SK-N-SH treated with all-trans-retinoic acid at 6 μM for 48 hours (cell line): ENCODE measurements around the gene LIN9.

Experiments
- ATAC-seq: fragments of 200-7000 bp; cut with Tn5 transposase; 3 replicates; pipeline ENCODE4 v1.9.1; 2020; ENCODE audit warnings: mild to moderate bottlenecking, moderate library complexity
- ARNTL ChIP-seq: fragments of 450-650 bp; formaldehyde crosslinking; IDR thresholded peaks from 2 replicates; pipeline ENCODE4 v1.5.0; 2020; ENCODE audit warnings: low read depth, mild to moderate bottlenecking, moderate library complexity, borderline replicate concordance
- BACH2 ChIP-seq: fragments of 250-450 bp; sonication (Bioruptor Pico); IDR thresholded peaks from 2 replicates; pipeline ENCODE4 v1.9.0; 2021; ENCODE audit warnings: mild to moderate bottlenecking, borderline replicate concordance
- CSDC2 ChIP-seq: fragments of 250-450 bp; sonication (Bioruptor Pico); IDR thresholded peaks from 2 replicates; pipeline ENCODE4 v1.5.0; 2020; ENCODE audit warnings: mild to moderate bottlenecking, moderate library complexity
- ESRRG ChIP-seq: fragments of 250-450 bp; sonication (Bioruptor Pico); IDR thresholded peaks from 2 replicates; pipeline ENCODE4 v1.6.1; 2021; ENCODE audit warnings: mild to moderate bottlenecking
- GLIS3 ChIP-seq: fragments of 250-450 bp; sonication (Bioruptor Pico); IDR thresholded peaks from 2 replicates; pipeline ENCODE4 v1.5.0; 2020; ENCODE audit warnings: mild to moderate bottlenecking, moderate library complexity
- ISL1 ChIP-seq: fragments of 250-450 bp; sonication (Bioruptor Pico); IDR thresholded peaks from 2 replicates; pipeline ENCODE4 v2.1.2; 2022; ENCODE audit warnings: mild to moderate bottlenecking, moderate library complexity
- OSR1 ChIP-seq: fragments of 250-450 bp; sonication (Bioruptor Pico); IDR thresholded peaks from 2 replicates; pipeline ENCODE4 v1.8.0; 2022; ENCODE audit warnings: moderate library complexity, mild to moderate bottlenecking, inconsistent platforms
- PPARA ChIP-seq: fragments of 250-450 bp; sonication (Bioruptor Pico); IDR thresholded peaks from 2 replicates; pipeline ENCODE4 v1.5.0; 2020; ENCODE audit warnings: mild to moderate bottlenecking, borderline replicate concordance
- RARB ChIP-seq: fragments of 250-450 bp; sonication (Bioruptor Pico); IDR thresholded peaks from 2 replicates; pipeline ENCODE4 v1.8.0; 2021; ENCODE audit warnings: mild to moderate bottlenecking, moderate library complexity
- SNAI2 ChIP-seq: fragments of 250-450 bp; sonication (Bioruptor Pico); IDR thresholded peaks from 2 replicates; pipeline ENCODE4 v1.5.0; 2020; ENCODE audit warnings: mild to moderate bottlenecking, moderate library complexity
- TCF4 ChIP-seq: fragments of 250-450 bp; sonication (Bioruptor Pico); IDR thresholded peaks from 2 replicates; pipeline ENCODE4 v1.8.0; 2021; ENCODE audit warnings: mild to moderate bottlenecking, moderate library complexity, borderline replicate concordance
- TOX ChIP-seq: fragments of 250-450 bp; sonication (Bioruptor Pico); IDR thresholded peaks from 2 replicates; pipeline ENCODE4 v1.8.0; 2021; ENCODE audit warnings: mild to moderate bottlenecking, moderate library complexity, borderline replicate concordance
- ZC3H10 ChIP-seq: fragments of 250-450 bp; sonication (Bioruptor Pico); IDR thresholded peaks from 2 replicates; pipeline ENCODE4 v1.5.1; 2021; ENCODE audit warnings: mild to moderate bottlenecking, moderate library complexity
- ZFP3 ChIP-seq: fragments of 250-450 bp; sonication (Bioruptor Pico); IDR thresholded peaks from 2 replicates; pipeline ENCODE4 v1.5.0; 2020; ENCODE audit warnings: mild to moderate bottlenecking, moderate library complexity
- ZFP30 ChIP-seq: fragments of 450-650 bp; formaldehyde crosslinking; IDR thresholded peaks from 2 replicates; pipeline ENCODE4 v1.5.0; 2022; ENCODE audit warnings: mild to moderate bottlenecking, moderate library complexity
- ZNF565 ChIP-seq: fragments of 450-650 bp; formaldehyde crosslinking; conservative IDR thresholded peaks from 2 replicates; pipeline ENCODE4 v1.5.0; 2020; ENCODE audit warnings: low read depth, mild to moderate bottlenecking, moderate library complexity
- ZNF70 ChIP-seq: fragments of 450-650 bp; formaldehyde crosslinking; IDR thresholded peaks from 2 replicates; pipeline ENCODE4 v1.5.0; 2020; ENCODE audit warnings: mild to moderate bottlenecking, moderate library complexity
- ZNF8 ChIP-seq: fragments of 450-650 bp; formaldehyde crosslinking; IDR thresholded peaks from 2 replicates; pipeline ENCODE4 v1.5.0; 2020; ENCODE audit warnings: mild to moderate bottlenecking, moderate library complexity
- TF ChIP-seq, protein P1 (sequence below): fragments of 250-450 bp; sonication (Bioruptor Pico); IDR thresholded peaks from 2 replicates; pipeline ENCODE4 v1.8.0; 2021; ENCODE audit warnings: low read depth, mild to moderate bottlenecking, moderate library complexity, borderline replicate concordance
- TF ChIP-seq, protein P2 (sequence below): fragments of 250-450 bp; sonication (Bioruptor Pico); IDR thresholded peaks from 2 replicates; pipeline ENCODE4 v1.5.1; 2020; ENCODE audit warnings: low read depth, mild to moderate bottlenecking, moderate library complexity
- TF ChIP-seq, protein P3 (sequence below): fragments of 250-450 bp; sonication (Bioruptor Pico); IDR thresholded peaks from 2 replicates; pipeline ENCODE4 v1.5.0; 2020; ENCODE audit warnings: mild to moderate bottlenecking, moderate library complexity
- TF ChIP-seq, protein P4 (sequence below): fragments of 250-450 bp; sonication (Bioruptor Pico); IDR thresholded peaks from 2 replicates; pipeline ENCODE4 v1.5.1; 2021; ENCODE audit warnings: mild to moderate bottlenecking, moderate library complexity
- TF ChIP-seq, protein P5 (sequence below): fragments of 250-450 bp; sonication (Bioruptor Pico); IDR thresholded peaks from 2 replicates; pipeline ENCODE4 v1.8.0; 2020; ENCODE audit warnings: mild to moderate bottlenecking, moderate library complexity, borderline replicate concordance

The LIN9 gene

DNA sequence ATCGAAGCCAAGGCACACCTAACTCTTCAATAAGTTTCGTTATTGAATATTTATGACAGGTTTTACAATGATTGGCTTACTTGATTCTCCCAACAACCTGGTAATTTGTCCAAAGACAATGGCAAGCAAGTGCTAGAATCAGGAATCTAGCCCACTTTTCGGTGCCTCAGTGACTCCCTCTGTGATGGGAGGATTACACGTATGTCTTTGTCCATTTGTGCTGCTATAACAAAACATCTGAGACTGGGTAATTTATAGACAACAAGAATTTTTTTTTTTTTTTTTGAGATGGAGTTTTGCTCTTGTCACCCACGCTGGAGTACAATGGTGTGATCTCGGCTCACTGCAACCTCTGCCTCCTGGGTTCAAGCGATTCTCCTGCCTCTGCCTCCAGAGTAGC, 2.4 kb upstream of the LIN9 start:
- ATAC-seq: no peak
- TF ChIP-seq, protein P1, sequence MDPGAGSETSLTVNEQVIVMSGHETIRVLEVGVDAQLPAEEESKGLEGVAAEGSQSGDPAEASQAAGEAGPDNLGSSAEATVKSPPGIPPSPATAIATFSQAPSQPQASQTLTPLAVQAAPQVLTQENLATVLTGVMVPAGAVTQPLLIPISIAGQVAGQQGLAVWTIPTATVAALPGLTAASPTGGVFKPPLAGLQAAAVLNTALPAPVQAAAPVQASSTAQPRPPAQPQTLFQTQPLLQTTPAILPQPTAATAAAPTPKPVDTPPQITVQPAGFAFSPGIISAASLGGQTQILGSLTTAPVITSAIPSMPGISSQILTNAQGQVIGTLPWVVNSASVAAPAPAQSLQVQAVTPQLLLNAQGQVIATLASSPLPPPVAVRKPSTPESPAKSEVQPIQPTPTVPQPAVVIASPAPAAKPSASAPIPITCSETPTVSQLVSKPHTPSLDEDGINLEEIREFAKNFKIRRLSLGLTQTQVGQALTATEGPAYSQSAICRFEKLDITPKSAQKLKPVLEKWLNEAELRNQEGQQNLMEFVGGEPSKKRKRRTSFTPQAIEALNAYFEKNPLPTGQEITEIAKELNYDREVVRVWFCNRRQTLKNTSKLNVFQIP (CRISPR knock-in tag): no peak

DNA sequence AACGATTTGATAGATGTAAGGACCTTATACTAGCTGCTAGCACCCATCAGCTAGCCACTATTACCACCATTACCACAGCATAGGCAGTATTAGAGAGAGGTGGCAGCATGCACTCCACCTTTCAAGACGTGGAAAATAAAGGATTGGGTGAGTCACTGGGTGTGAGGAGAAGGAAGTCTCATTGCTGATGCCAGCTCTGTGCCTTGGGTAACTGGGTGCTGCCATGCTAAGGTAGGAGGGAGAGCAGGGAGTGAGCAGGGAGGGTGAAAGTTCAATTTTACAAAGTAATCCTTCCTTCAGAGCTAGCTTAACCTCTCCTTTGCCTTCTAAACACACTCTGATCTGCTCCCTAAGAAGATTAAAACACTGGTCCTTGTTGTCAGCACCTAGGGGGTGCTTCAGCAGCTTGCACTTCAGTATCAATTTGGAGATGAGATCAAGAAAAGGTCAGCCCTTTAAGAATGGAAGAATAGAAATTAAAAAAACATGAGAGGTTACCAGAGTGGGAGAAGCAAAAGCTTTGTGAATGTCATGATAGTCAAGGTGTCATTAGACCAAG, 1.8 kb upstream of the LIN9 start:
- TF ChIP-seq ZC3H10 (CRISPR knock-in tag) (no peak), ISL1 (CRISPR knock-in tag) (no peak), BACH2 (CRISPR knock-in tag) (no peak), TOX (CRISPR knock-in tag) (no peak), ZFP3 (CRISPR knock-in tag) (no peak), RARB (no peak), ESRRG (CRISPR knock-in tag) (no peak), GLIS3 (CRISPR knock-in tag) (no peak), ZFP30 (CRISPR knock-in tag) (no peak), TCF4 (CRISPR knock-in tag) (no peak), ZNF8 (CRISPR knock-in tag) (no peak)
- TF ChIP-seq, protein P2, sequence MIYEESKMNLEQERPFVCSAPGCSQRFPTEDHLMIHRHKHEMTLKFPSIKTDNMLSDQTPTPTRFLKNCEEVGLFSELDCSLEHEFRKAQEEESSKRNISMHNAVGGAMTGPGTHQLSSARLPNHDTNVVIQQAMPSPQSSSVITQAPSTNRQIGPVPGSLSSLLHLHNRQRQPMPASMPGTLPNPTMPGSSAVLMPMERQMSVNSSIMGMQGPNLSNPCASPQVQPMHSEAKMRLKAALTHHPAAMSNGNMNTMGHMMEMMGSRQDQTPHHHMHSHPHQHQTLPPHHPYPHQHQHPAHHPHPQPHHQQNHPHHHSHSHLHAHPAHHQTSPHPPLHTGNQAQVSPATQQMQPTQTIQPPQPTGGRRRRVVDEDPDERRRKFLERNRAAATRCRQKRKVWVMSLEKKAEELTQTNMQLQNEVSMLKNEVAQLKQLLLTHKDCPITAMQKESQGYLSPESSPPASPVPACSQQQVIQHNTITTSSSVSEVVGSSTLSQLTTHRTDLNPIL: no peak
- TF ChIP-seq, protein P3, sequence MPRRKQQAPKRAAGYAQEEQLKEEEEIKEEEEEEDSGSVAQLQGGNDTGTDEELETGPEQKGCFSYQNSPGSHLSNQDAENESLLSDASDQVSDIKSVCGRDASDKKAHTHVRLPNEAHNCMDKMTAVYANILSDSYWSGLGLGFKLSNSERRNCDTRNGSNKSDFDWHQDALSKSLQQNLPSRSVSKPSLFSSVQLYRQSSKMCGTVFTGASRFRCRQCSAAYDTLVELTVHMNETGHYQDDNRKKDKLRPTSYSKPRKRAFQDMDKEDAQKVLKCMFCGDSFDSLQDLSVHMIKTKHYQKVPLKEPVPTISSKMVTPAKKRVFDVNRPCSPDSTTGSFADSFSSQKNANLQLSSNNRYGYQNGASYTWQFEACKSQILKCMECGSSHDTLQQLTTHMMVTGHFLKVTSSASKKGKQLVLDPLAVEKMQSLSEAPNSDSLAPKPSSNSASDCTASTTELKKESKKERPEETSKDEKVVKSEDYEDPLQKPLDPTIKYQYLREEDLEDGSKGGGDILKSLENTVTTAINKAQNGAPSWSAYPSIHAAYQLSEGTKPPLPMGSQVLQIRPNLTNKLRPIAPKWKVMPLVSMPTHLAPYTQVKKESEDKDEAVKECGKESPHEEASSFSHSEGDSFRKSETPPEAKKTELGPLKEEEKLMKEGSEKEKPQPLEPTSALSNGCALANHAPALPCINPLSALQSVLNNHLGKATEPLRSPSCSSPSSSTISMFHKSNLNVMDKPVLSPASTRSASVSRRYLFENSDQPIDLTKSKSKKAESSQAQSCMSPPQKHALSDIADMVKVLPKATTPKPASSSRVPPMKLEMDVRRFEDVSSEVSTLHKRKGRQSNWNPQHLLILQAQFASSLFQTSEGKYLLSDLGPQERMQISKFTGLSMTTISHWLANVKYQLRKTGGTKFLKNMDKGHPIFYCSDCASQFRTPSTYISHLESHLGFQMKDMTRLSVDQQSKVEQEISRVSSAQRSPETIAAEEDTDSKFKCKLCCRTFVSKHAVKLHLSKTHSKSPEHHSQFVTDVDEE (CRISPR knock-in tag): no peak
- no peak for ATAC-seq

DNA sequence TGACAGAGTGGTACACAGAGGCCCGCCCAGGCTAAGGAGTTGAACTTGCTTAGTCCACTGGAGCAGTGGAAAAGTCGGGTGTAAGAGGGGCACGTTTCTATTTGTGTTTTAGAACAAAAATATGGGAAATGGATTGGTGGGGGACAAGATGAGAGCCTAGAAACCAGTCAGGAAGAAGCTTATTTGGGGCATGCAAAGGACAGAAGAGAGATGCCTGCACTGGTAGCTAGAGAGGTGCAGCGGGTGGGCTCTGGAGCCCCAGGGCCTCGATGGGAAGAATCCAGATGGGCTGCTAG, 1.2 kb upstream of the LIN9 start:
- no peak for TF ChIP-seq PPARA (CRISPR knock-in tag)
- no peak for TF ChIP-seq OSR1 (CRISPR knock-in tag)
- ATAC-seq: no peak

DNA sequence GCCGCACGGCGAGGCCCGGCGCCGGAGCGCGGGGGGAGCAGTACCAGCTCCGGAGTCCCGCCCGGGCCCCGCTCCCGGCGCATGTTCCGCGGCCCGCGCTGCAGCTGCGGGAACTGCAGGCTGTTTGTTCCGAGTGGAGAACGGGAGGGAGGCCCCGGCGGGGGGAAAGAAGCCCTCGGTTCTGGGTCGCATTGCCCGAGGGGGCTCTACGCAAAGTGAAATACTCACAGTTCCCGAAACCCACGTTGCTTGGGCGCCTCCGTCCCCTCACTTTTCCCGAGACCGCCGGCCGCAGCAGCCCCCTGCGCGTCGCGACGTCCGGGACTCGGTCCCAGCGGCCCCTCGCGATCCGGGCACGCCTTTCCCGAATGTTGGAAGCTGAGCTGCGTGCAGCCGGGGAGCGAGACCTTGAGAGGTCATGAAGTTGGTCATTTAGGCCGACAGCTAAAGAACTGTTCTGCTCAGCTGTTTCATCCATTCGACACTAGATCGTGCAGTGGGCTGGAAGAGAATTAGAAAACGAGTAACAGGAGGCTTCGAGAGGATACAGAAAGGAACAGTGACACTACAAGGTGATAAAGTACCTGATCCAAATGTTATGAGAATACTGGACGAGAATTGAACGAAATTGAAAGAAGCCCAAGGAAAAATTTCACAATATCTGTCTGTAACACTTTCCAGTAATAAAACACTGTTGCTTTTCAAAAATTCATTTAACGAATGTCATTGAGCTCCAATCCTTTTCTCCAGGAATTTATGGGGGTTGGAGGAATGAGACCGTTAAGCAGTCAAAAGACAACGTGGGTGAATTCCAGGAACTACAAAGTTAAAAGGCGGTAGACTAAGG, 657 bp upstream of the LIN9 start:
- TF ChIP-seq ISL1 (CRISPR knock-in tag) (no peak), TCF4 (CRISPR knock-in tag) (no peak), BACH2 (CRISPR knock-in tag) (no peak), RARB (no peak), TOX (CRISPR knock-in tag) (no peak), GLIS3 (CRISPR knock-in tag) (no peak), OSR1 (CRISPR knock-in tag) (no peak), ZNF8 (CRISPR knock-in tag) (no peak), CSDC2 (CRISPR knock-in tag) (no peak), PPARA (CRISPR knock-in tag) (no peak), ZFP3 (CRISPR knock-in tag) (no peak), ZFP30 (CRISPR knock-in tag) (no peak), ZNF565 (CRISPR knock-in tag) (no peak), ESRRG (CRISPR knock-in tag) (no peak), ZNF70 (CRISPR knock-in tag) (no peak), ARNTL (CRISPR knock-in tag) (no peak), SNAI2 (CRISPR knock-in tag) (no peak)
- TF ChIP-seq, protein P4, sequence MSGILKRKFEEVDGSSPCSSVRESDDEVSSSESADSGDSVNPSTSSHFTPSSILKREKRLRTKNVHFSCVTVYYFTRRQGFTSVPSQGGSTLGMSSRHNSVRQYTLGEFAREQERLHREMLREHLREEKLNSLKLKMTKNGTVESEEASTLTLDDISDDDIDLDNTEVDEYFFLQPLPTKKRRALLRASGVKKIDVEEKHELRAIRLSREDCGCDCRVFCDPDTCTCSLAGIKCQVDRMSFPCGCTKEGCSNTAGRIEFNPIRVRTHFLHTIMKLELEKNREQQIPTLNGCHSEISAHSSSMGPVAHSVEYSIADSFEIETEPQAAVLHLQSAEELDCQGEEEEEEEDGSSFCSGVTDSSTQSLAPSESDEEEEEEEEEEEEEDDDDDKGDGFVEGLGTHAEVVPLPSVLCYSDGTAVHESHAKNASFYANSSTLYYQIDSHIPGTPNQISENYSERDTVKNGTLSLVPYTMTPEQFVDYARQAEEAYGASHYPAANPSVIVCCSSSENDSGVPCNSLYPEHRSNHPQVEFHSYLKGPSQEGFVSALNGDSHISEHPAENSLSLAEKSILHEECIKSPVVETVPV (CRISPR knock-in tag): no peak
- TF ChIP-seq, protein P2: no peak
- TF ChIP-seq, protein P5, sequence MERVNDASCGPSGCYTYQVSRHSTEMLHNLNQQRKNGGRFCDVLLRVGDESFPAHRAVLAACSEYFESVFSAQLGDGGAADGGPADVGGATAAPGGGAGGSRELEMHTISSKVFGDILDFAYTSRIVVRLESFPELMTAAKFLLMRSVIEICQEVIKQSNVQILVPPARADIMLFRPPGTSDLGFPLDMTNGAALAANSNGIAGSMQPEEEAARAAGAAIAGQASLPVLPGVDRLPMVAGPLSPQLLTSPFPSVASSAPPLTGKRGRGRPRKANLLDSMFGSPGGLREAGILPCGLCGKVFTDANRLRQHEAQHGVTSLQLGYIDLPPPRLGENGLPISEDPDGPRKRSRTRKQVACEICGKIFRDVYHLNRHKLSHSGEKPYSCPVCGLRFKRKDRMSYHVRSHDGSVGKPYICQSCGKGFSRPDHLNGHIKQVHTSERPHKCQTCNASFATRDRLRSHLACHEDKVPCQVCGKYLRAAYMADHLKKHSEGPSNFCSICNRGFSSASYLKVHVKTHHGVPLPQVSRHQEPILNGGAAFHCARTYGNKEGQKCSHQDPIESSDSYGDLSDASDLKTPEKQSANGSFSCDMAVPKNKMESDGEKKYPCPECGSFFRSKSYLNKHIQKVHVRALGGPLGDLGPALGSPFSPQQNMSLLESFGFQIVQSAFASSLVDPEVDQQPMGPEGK (CRISPR knock-in tag): no peak
- ATAC-seq: peak; percentile 39
